ENCODE data around the gene CABP4. TPM values are rescaled to one million over a fixed set of nuclear protein-coding genes. Genes with fewer than 3 reads are reported as not detected.

The CABP4 gene
- total RNA-seq = under 1 TPM; 0.19 to 0.55 (median 0.30) TPM

DNA sequence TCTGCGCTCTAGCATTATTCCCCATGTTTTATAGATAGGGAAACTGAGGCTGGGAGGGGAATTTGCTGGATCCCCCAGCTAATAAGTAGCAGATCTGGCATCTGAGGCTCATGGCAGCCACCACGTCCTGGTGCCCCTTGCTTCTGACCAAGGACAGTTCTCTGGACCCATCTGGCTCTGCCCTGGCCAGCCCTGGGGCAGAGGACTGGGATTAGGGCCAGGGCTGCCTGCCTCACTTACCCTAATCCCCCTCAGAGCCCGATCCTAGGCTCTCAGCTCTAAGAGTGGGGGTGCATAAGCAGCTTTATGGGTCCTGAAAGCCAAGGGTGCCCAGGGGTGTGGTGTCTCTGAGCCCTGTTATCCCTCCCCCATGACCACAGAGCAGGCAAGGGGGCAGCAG, at the start of gene CABP4:
TSS of gene CABP4 (plus strand) at position 301 of the 400 bp plus-strand sequence. CDS start at position 371, 70 bp downstream.
- no peak for DNase-seq
- H3K9me3 ChIP-seq = no peaks in the 10 kb centered on the region
- in situ Hi-C loops (cut with MboI; ENCODE audit: low sequenced_read_pairs in 4 of 4) (no loop called here), intact Hi-C loops (cut with DNase I; ENCODE audit: low total_unique reads) (no loop called here)
- no peak within 1 kb of the TSS for H3K4me3 ChIP-seq
- ATAC-seq = no peak
- TF ChIP-seq, protein P1, sequence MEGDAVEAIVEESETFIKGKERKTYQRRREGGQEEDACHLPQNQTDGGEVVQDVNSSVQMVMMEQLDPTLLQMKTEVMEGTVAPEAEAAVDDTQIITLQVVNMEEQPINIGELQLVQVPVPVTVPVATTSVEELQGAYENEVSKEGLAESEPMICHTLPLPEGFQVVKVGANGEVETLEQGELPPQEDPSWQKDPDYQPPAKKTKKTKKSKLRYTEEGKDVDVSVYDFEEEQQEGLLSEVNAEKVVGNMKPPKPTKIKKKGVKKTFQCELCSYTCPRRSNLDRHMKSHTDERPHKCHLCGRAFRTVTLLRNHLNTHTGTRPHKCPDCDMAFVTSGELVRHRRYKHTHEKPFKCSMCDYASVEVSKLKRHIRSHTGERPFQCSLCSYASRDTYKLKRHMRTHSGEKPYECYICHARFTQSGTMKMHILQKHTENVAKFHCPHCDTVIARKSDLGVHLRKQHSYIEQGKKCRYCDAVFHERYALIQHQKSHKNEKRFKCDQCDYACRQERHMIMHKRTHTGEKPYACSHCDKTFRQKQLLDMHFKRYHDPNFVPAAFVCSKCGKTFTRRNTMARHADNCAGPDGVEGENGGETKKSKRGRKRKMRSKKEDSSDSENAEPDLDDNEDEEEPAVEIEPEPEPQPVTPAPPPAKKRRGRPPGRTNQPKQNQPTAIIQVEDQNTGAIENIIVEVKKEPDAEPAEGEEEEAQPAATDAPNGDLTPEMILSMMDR (IDR thresholded peaks at IDR 0.05 in 4 of 5, conservative IDR thresholded peaks at IDR 0.05 in 1 of 5) = no peak
- TF ChIP-seq POLR2A (IDR thresholded peaks at IDR 0.05) = no peak
- no peak within 1 kb of the TSS for H3K27ac ChIP-seq
- peaks cover 0 to 12% of the 10 kb centered on the region in 2 donors for H3K4me1 ChIP-seq
- no peaks in the 10 kb centered on the region for H3K36me3 ChIP-seq
- H3K27me3 ChIP-seq = no peaks in the 10 kb centered on the region

GRCh38 chr11:67405688-67406339, 49.3 kb upstream of the CABP4 start:
- Histone ChIP-seq H3K4me1 (peaks cover 8% of the 10 kb centered on the region in 2 donors), H3K27me3 (peaks cover 17 to 28% (median 19%) of the 10 kb centered on the region in 3 donors), H3K27ac (no peak overlapping the region), H3K36me3 (no peaks in the 10 kb centered on the region), H3K4me3 (no peak overlapping the region), H3K9me3 (no peaks in the 10 kb centered on the region)
- intact Hi-C loops (cut with DNase I; ENCODE audit: low total_unique reads) (no loop called here), in situ Hi-C loops (cut with MboI; ENCODE audit: low sequenced_read_pairs in 4 of 4) (no loop called here)
- DNase-seq = no peak
- TF ChIP-seq, protein P1 (IDR thresholded peaks at IDR 0.05 in 4 of 5, conservative IDR thresholded peaks at IDR 0.05 in 1 of 5) = no peak
- TF ChIP-seq POLR2A (IDR thresholded peaks at IDR 0.05) = no peak
- no peak for ATAC-seq

- no peak for DNase-seq
- Histone ChIP-seq H3K36me3 (no peaks in the 10 kb centered on the region), H3K4me1 (peaks cover 5 to 6% of the 10 kb centered on the region in 2 donors), H3K4me3 (no peak overlapping the region), H3K27me3 (peaks cover 17 to 30% (median 25%) of the 10 kb centered on the region in 3 donors), H3K9me3 (no peaks in the 10 kb centered on the region), H3K27ac (no peak overlapping the region)
- no peak for TF ChIP-seq POLR2A (IDR thresholded peaks at IDR 0.05)
- TF ChIP-seq, protein P1 (IDR thresholded peaks at IDR 0.05 in 4 of 5, conservative IDR thresholded peaks at IDR 0.05 in 1 of 5) = no peak
- intact Hi-C loops (cut with DNase I; ENCODE audit: low total_unique reads) (no loop called here), in situ Hi-C loops (cut with MboI; ENCODE audit: low sequenced_read_pairs in 4 of 4) (no loop called here)
- ATAC-seq = no peak
Observed at GRCh38 chr11:67406420-67406968, 48.7 kb upstream of the CABP4 start.

DNA sequence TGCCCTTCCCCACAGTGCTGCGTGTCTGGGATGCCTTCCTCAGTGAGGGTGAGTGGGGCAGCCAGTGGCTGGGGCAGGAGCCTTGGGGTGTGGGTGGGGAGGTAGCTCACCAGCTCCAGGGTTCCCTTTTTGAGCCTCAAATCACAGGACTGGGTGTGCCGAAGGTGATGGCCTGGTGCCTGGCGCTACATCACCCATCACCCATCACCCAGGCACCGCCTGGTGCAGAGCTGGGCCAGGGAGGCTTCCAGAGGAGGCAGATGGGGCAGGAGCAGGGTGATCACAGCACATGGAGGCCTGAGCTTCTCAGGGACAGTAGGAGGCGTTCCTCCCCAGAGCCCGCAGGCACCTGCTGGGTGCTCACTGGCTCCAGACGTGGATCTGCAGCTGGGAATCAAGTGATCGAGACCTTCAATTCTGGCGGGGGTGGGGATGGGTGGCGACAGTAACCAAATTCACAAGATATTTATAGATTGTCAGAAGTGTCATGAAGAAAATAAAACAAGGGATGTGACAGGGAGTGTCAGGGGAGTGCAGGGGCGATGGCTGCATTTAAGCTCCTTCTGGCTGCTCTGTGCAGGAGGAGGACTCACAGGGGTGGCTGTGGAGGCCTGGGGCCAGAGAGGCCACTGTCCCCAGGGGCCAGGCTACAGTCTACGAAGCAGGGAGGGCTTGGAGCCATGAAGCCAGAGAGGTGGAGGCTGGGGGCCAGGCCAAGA, 48.0 kb upstream of the CABP4 start:
- DNase-seq (no peak), ATAC-seq (no peak)
- no peak overlapping the region for H3K27ac ChIP-seq
- H3K9me3 ChIP-seq = no peaks in the 10 kb centered on the region
- H3K36me3 ChIP-seq = no peaks in the 10 kb centered on the region
- intact Hi-C loops (cut with DNase I; ENCODE audit: low total_unique reads) = no loop called here
- H3K27me3 ChIP-seq = peaks cover 17 to 31% (median 25%) of the 10 kb centered on the region in 3 donors
- TF ChIP-seq, protein P1 (IDR thresholded peaks at IDR 0.05 in 4 of 5, conservative IDR thresholded peaks at IDR 0.05 in 1 of 5) = no peak
- no peak for TF ChIP-seq POLR2A (IDR thresholded peaks at IDR 0.05)
- H3K4me1 ChIP-seq = peaks cover 3 to 4% of the 10 kb centered on the region in 2 donors
- H3K4me3 ChIP-seq = no peak overlapping the region
- in situ Hi-C loops (cut with MboI; ENCODE audit: low sequenced_read_pairs in 4 of 4) = no loop called here
